PC-3 (cell line): ENCODE data around the gene SLITRK5. TPM values are rescaled to one million over a fixed set of nuclear protein-coding genes. Genes with fewer than 3 reads are reported as not detected.

Source experiments
- ATAC-seq: fragments of 200-7000 bp; cut with Tn5 transposase; 2 replicates; pipeline ENCODE4 v1.9.1; 2020; ENCODE audit warnings: mild to moderate bottlenecking, moderate library complexity
- Bru-seq: library from RNA; stranded (reverse); fragments of 400-500 nt; gene quantifications from one replicate; lab custom pipeline; 2021; lab: Mats Ljungman, UMichigan
- BruChase-seq, 2 experiments: library from RNA; stranded (reverse); fragments of 400-500 nt; gene quantifications; one replicate each; lab custom pipeline; 2021; lab: Mats Ljungman, UMichigan
- BruUV-seq: library from RNA; stranded (reverse); fragments of 400-500 nt; replicated peaks from 2 replicates; lab custom pipeline; 2021; lab: Mats Ljungman, UMichigan
- CTCF ChIA-PET: fragments of 300-600 bp; sonication (Branson Sonifier 250); formaldehyde crosslinking; loops from one replicate; lab custom pipeline; 2022; ENCODE audit warnings: antibody characterized with exemption; lab: Charles Lee
- POLR2A ChIA-PET: fragments of 300-600 bp; sonication (Branson Sonifier 250); formaldehyde crosslinking; loops from one replicate; lab custom pipeline; 2022; ENCODE audit warnings: antibody characterized with exemption; ENCODE audit not compliant: unreplicated experiment; lab: Charles Lee
- DNase-seq: peaks from one replicate; pipeline ENCODE4 v3.0.0-alpha.2; 2015
- H2AFZ ChIP-seq: fragments of 300-600 bp; sonication (generic); 2 replicates; pipeline ENCODE4 v1.6.0; 2016; ENCODE audit warnings: antibody characterized with exemption, low read length
- H3F3A ChIP-seq: fragments of 300-600 bp; sonication (generic); one replicate; pipeline ENCODE4 v1.6.0; 2017; ENCODE audit warnings: antibody characterized with exemption, low read length, control low read depth, mild to moderate bottlenecking; ENCODE audit not compliant: unreplicated experiment
- H3K27ac ChIP-seq: fragments of 300-600 bp; sonication (generic); 2 replicates; pipeline ENCODE4 v1.5.1; 2016; ENCODE audit warnings: mild to moderate bottlenecking, low read length
- H3K27me3 ChIP-seq: fragments of 300-600 bp; sonication (generic); 2 replicates; pipeline ENCODE4 v1.6.1; 2016; ENCODE audit warnings: low read length, mixed read lengths
- H3K36me3 ChIP-seq: fragments of 300-600 bp; sonication (generic); 2 replicates; pipeline ENCODE4 v1.6.1; 2016; ENCODE audit warnings: low read depth, mixed run types, low read length, mixed read lengths
- H3K4me1 ChIP-seq: fragments of 300-600 bp; sonication (generic); 2 replicates; pipeline ENCODE4 v1.5.1; 2016; ENCODE audit warnings: low read length; ENCODE audit not compliant: insufficient read depth
- H3K4me2 ChIP-seq: fragments of 300-600 bp; sonication (generic); 2 replicates; pipeline ENCODE4 v1.6.0; 2016; ENCODE audit warnings: low read length
- H3K4me3 ChIP-seq: fragments of 300-600 bp; sonication (generic); 2 replicates; pipeline ENCODE4 v1.5.1; 2016; ENCODE audit warnings: mild to moderate bottlenecking, low read length, mixed read lengths
- H3K79me2 ChIP-seq: fragments of 300-600 bp; sonication (generic); 2 replicates; pipeline ENCODE4 v1.6.1; 2017; ENCODE audit warnings: low read length, mixed read lengths
- H3K9ac ChIP-seq: fragments of 300-600 bp; sonication (generic); 2 replicates; pipeline ENCODE4 v1.6.0; 2016; ENCODE audit warnings: mild to moderate bottlenecking, low read length
- H3K9me2 ChIP-seq: fragments of 300-600 bp; sonication (generic); replicated peaks from 2 replicates; pipeline ENCODE4 v1.6.1; 2016; ENCODE audit warnings: mixed run types, low read length, mixed read lengths
- H3K9me3 ChIP-seq: fragments of 300-600 bp; sonication (generic); 2 replicates; pipeline ENCODE4 v1.6.1; 2016; ENCODE audit warnings: low read length, mixed read lengths
- H4K20me1 ChIP-seq: fragments of 300-600 bp; sonication (generic); 2 replicates; pipeline ENCODE4 v1.6.1; 2016; ENCODE audit warnings: low read length, mixed read lengths
- CTCF ChIP-seq: fragments of 300-600 bp; sonication (generic); conservative IDR thresholded peaks from 2 replicates; pipeline ENCODE4 v1.5.1; 2017; ENCODE audit warnings: antibody characterized with exemption, low read depth, mild to moderate bottlenecking, low read length
- EZH2 ChIP-seq: fragments of 300-600 bp; sonication (generic); IDR thresholded peaks from one replicate; pipeline ENCODE4 v1.6.1; 2017; ENCODE audit warnings: antibody characterized with exemption, mild to moderate bottlenecking, low read length; ENCODE audit not compliant: unreplicated experiment
- EZH2phosphoT487 ChIP-seq: fragments of 300-600 bp; sonication (generic); IDR thresholded peaks from 2 replicates; pipeline ENCODE4 v1.6.1; 2018; ENCODE audit warnings: mild to moderate bottlenecking, antibody characterized with exemption, low read length, borderline replicate concordance
- intact Hi-C: fragments of 100-400 bp; cut with micrococcal nuclease; formaldehyde crosslinking; loops from 2 replicates; pipeline ENCODE4 v1.9.0; 2023
- long read RNA-seq: library from polyadenylated mRNA; unstranded; transcript quantifications from one replicate; pipeline ENCODE4 v2.0.0, GENCODE V29; 2021; ENCODE audit not compliant: unreplicated experiment
- total RNA-seq: library from RNA; depleted of rRNA; stranded (reverse); fragments of >200 nt; gene quantifications from 2 replicates; pipeline ENCODE4 v1.2.3, GENCODE V29; 2014; rRNA removed

The SLITRK5 gene
- total RNA-seq (0.17 and 0.18 TPM in 2 replicates), Bru-seq, nascent RNA (percentile 38 among the genes with signal in this experiment), BruChase-seq, experiment 1, labeled RNA remaining after a 6-hour chase (percentile 48 among the genes with signal in this experiment), BruChase-seq, experiment 2, labeled RNA remaining after a 2-hour chase (percentile 55 among the genes with signal in this experiment)
- long read RNA-seq, partial matches to known transcripts: 0 of 3 reads
- long read RNA-seq, other reads (novel, unspliced or antisense): 3 of 3 reads

- H3K79me2 ChIP-seq: no peaks in the 10 kb centered on the region
- peaks cover 4% of the 10 kb centered on the region for H3K4me1 ChIP-seq
- ATAC-seq (peak; percentile 79), DNase-seq (peak; percentile 74)
- no peaks in the 10 kb centered on the region for H3K36me3 ChIP-seq
- H4K20me1 ChIP-seq: no peaks in the 10 kb centered on the region
- H2AFZ ChIP-seq: peak within 1 kb of the TSS; percentile 79
- TF ChIP-seq EZH2phosphoT487 (no peak), CTCF (peak; percentile 74)
- H3K9ac ChIP-seq: peak within 1 kb of the TSS; percentile 23
- intact Hi-C loops: loop anchor here (2.0 to 5.0 kb wide), 3 partner anchors 106 to 272 kb away; no protein-coding TSS in a partner anchor
- CTCF ChIA-PET: interaction anchor here (0.5 to 0.7 kb wide), 3 partner anchors 15 to 778 kb away, joined by 3 to 5 read pairs (median 5); no protein-coding TSS in a partner anchor
- POLR2A ChIA-PET: no interaction called here
- peaks cover 5% of the 10 kb centered on the region; the same call in 1 of the 2 replicates for H3K27me3 ChIP-seq
- H3K4me3 ChIP-seq: peak within 1 kb of the TSS; percentile 75
- H3F3A ChIP-seq: no peaks in the 10 kb centered on the region
- H3K9me3 ChIP-seq: no peaks in the 10 kb centered on the region
- BruUV-seq: no TSS peak
- H3K27ac ChIP-seq: no peak within 1 kb of the TSS; the same call in 1 of the 2 replicates
- peak within 1 kb of the TSS; percentile 90 for H3K4me2 ChIP-seq
- no peaks in the 10 kb centered on the region for H3K9me2 ChIP-seq
Measured at GRCh38 chr13:87671031-87671752, at the start of gene SLITRK5. TSS of gene SLITRK5 (plus strand) at chr13:87671371. CDS start at chr13:87675389, 4,018 bp downstream.

GRCh38 chr13:87622971-87623370 lies 48.2 kb upstream of the SLITRK5 start:
- Histone ChIP-seq H3K9me2 (no peaks in the 10 kb centered on the region), H3K4me2 (no peak overlapping the region), H3K27ac (no peak overlapping the region), H4K20me1 (no peaks in the 10 kb centered on the region), H2AFZ (no peak overlapping the region), H3K9ac (no peak overlapping the region), H3K4me3 (no peak overlapping the region), H3K36me3 (no peaks in the 10 kb centered on the region), H3K79me2 (no peaks in the 10 kb centered on the region), H3K4me1 (no peaks in the 10 kb centered on the region), H3K27me3 (no peaks in the 10 kb centered on the region), H3K9me3 (no peaks in the 10 kb centered on the region), H3F3A (no peaks in the 10 kb centered on the region)
- ATAC-seq (no peak), DNase-seq (no peak)
- TF ChIP-seq EZH2phosphoT487 (no peak), EZH2 (no peak), CTCF (no peak)
- no TSS peak for BruUV-seq
- ChIA-PET POLR2A (no interaction called here), CTCF (no interaction called here)
- intact Hi-C loops: no loop called here
